Naive thymus-derived CD4-positive, alpha-beta T cell (primary cell): ENCODE data around the gene NINJ2. TPM values are rescaled to one million over a fixed set of nuclear protein-coding genes. Genes with fewer than 3 reads are reported as not detected.
"Not testable (repeated sequence)": the region's sequence is repeated elsewhere in the genome, so short reads cannot be mapped to it uniquely, and the experiment has no call there.

Experiments used
- ATAC-seq: fragments of 150-1000 bp; cut with Tn5 transposase; 2 replicates; pipeline ENCODE4 v1.10.0; 2021; ENCODE audit warnings: mild to moderate bottlenecking, moderate library complexity
- CTCF ChIA-PET: fragments of 350-600 bp; sonication (Branson Sonifier 250); formaldehyde crosslinking; loops from one replicate; lab custom pipeline; 2021; ENCODE audit warnings: antibody characterized with exemption; lab: Charles Lee
- POLR2A ChIA-PET: fragments of 350-600 bp; sonication (Branson Sonifier 250); formaldehyde crosslinking; loops from one replicate; lab custom pipeline; 2021; ENCODE audit warnings: antibody characterized with exemption, inconsistent platforms; lab: Charles Lee
- DNase-seq, 9 donors: peaks; one replicate each; pipeline versions ENCODE4 v3.0.0 to v3.0.0-alpha.2; 2020 to 2022; ENCODE audit warnings: mixed read lengths in 1 of 9
- H3K27ac ChIP-seq: one replicate; pipeline ENCODE4 v1.7.0; 2013; ENCODE audit warnings: mild to moderate bottlenecking, low read depth, low read length, moderate library complexity
- H3K27me3 ChIP-seq, 2 donors: one replicate each; pipeline ENCODE4 v1.7.0; 2013; ENCODE audit warnings: low read length in 2 of 2, mild to moderate bottlenecking in 2 of 2, moderate library complexity in 2 of 2; ENCODE audit not compliant: control insufficient read depth in 2 of 2, insufficient read depth in 2 of 2
- H3K36me3 ChIP-seq, 3 experiments: 1 replicate in 2 of 3; 2 replicates in 1 of 3; pipeline ENCODE4 v1.7.0; 2013; ENCODE audit warnings: low read length in 3 of 3, mild to moderate bottlenecking in 3 of 3, moderate library complexity in 1 of 3; ENCODE audit not compliant: insufficient read depth in 3 of 3, control insufficient read depth in 2 of 3
- H3K4me1 ChIP-seq, 2 donors: one replicate each; pipeline ENCODE4 v1.7.0; 2013; ENCODE audit warnings: low read length in 2 of 2, mild to moderate bottlenecking in 2 of 2, moderate library complexity in 1 of 2; ENCODE audit not compliant: control insufficient read depth in 2 of 2, insufficient read depth in 2 of 2
- H3K4me3 ChIP-seq: 2 replicates; pipeline ENCODE4 v1.7.0; 2013; ENCODE audit warnings: mild to moderate bottlenecking, low read length
- H3K9me3 ChIP-seq, 3 experiments: 1 replicate in 2 of 3; 2 replicates in 1 of 3; pipeline ENCODE4 v1.7.0; 2013; ENCODE audit warnings: low read length in 3 of 3; ENCODE audit not compliant: control insufficient read depth in 2 of 3
- H3K27ac Mint-ChIP-seq, 9 donors: one replicate each; pipeline ENCODE4 v1.8.0; 2020 to 2022; ENCODE audit warnings: mixed read lengths in 9 of 9, mild to moderate bottlenecking in 8 of 9, moderate library complexity in 5 of 9, inconsistent platforms in 2 of 9
- H3K27me3 Mint-ChIP-seq, 5 donors: one replicate each; pipeline ENCODE4 v1.8.0; 2021 to 2022; ENCODE audit warnings: mixed read lengths in 5 of 5, mild to moderate bottlenecking in 1 of 5
- H3K36me3 Mint-ChIP-seq, 5 donors: one replicate each; pipeline ENCODE4 v1.8.0; 2020 to 2022; ENCODE audit warnings: mixed read lengths in 5 of 5, mild to moderate bottlenecking in 3 of 5, inconsistent platforms in 1 of 5
- H3K4me1 Mint-ChIP-seq, 7 donors: one replicate each; pipeline ENCODE4 v1.8.0; 2020 to 2022; ENCODE audit warnings: mixed read lengths in 7 of 7, mild to moderate bottlenecking in 3 of 7, inconsistent platforms in 1 of 7
- H3K4me3 Mint-ChIP-seq, 10 donors: one replicate each; pipeline ENCODE4 v1.8.0; 2020 to 2022; ENCODE audit warnings: mild to moderate bottlenecking in 10 of 10, mixed read lengths in 10 of 10, moderate library complexity in 6 of 10, inconsistent platforms in 2 of 10
- H3K9me3 Mint-ChIP-seq, 11 donors: one replicate each; pipeline ENCODE4 v1.8.0; 2020 to 2022; ENCODE audit warnings: mixed read lengths in 11 of 11, mild to moderate bottlenecking in 4 of 11, inconsistent platforms in 1 of 11, moderate library complexity in 1 of 11
- intact Hi-C, 2 donors: fragments of 100-400 bp; cut with micrococcal nuclease; formaldehyde crosslinking; loops; one replicate each; pipeline ENCODE4 v1.15.1; 2023
- polyA plus RNA-seq, 2 donors: library from polyadenylated mRNA; unstranded; fragments of 300-500 nt; fragmentation: Illumina TruSeq; gene quantifications; one replicate each; pipeline ENCODE4 v1.2.3, GENCODE V29; 2021
- total RNA-seq, 6 experiments: library from RNA in 5 of 6; stranded (reverse) in 5 of 6; gene quantifications; 1 replicate in 5 of 6; 2 replicates in 1 of 6; pipeline ENCODE4 v1.2.3 and lab custom pipeline; 2021 to 2026

Gene NINJ2
- total and polyA plus RNA-seq, 7 experiments from 2014 or later, result 0.84 to 11.2 (median 5.1) TPM

DNA sequence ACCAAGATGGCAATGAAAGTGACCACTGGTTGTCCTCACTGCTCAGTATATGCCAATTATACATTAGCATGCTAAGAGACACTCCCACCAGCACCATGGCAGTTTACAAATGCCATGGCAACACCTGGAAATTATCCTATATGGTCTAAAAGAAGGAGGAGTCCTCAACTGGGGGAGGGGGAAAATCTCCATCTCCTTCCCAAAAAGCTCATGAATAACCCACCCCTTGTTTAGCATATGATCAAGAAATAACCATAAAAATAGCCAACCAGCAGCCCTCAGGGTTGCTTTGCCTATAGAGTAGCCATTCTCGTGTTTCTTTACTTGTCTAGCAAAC lies 34.5 kb downstream of the NINJ2 start:
- H3K4me3 ChIP-seq, DNase-seq, POLR2A ChIA-PET, H3K36me3 ChIP-seq, H3K4me1 ChIP-seq, H3K9me3 Mint-ChIP-seq, CTCF ChIA-PET, H3K27ac ChIP-seq, H3K27me3 ChIP-seq, intact Hi-C loops, H3K4me3 Mint-ChIP-seq, ATAC-seq, H3K27me3 Mint-ChIP-seq, H3K9me3 ChIP-seq: not testable (repeated sequence)
- H3K36me3 Mint-ChIP-seq, result peaks cover 0 to 14% (median 0%) of the 10 kb centered on the region in 5 donors
- H3K4me1 Mint-ChIP-seq, result peaks cover 7 to 52% (median 36%) of the 10 kb centered on the region in 7 donors
- H3K27ac Mint-ChIP-seq, result peak overlapping the region in 1 of 9 donors; percentile 32

DNA sequence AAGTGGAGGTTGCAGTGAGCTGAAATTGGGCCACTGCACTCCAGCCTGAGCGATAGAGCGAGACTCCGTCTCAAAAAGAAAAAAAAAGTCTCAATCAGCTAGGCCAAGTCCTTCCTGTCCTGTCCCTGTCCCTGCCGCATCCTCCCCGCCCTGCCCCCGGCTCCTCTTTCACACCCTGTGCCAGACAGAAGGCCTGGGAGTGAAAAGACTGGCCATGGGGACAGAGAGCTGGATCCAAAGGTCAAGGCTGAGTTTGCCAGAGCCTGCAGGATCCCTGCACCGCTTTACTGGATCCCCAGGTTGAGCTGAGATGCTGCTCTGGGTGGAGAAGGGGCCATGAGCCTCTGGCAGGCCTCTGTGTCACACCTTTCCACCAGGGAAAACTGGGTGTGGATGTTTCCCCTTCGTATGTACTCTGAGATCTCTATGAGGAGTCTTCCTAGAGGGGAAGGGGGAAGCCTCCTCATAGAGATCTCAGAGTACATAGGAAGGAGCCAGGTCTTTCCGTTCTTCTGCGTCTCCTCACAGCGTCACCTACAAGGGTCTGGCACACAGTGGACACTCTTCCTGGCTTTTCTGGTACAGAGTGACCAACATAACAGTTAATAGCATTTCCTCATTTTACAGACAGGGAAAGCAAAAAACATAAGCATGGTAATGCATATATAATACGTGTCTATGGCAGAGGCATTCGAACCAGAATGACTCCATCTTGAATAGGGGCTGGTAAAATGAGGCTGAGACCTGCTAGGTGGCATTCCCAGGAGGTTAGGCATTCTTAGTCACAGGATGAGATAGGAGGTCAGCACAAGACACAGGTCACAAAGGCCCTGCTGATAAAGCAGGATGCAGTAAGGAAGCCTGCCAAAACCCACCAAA lies 35.1 kb downstream of the NINJ2 start:
- Histone ChIP-seq H3K9me3 (no peaks in the 10 kb centered on the region), H3K27ac (no peak overlapping the region), H3K36me3 (no peaks in the 10 kb centered on the region), H3K4me3 (no peak overlapping the region), H3K4me1 (peaks cover 2 to 6% of the 10 kb centered on the region in 2 donors), H3K27me3 (no peaks in the 10 kb centered on the region)
- Mint-ChIP-seq H3K4me3 (no peak overlapping the region), H3K9me3 (no peaks in the 10 kb centered on the region), H3K27me3 (no peaks in the 10 kb centered on the region), H3K4me1 (peaks cover 12 to 57% (median 41%) of the 10 kb centered on the region in 7 donors), H3K36me3 (peaks cover 0 to 13% (median 0%) of the 10 kb centered on the region in 5 donors), H3K27ac (no peak overlapping the region)
- ATAC-seq (no peak), DNase-seq (no peak)
- intact Hi-C loops, result no loop called here
- ChIA-PET POLR2A (interaction anchor here (1.4 kb wide), 1 partner anchor 168 kb away, joined by 3 read pairs; no protein-coding TSS in a partner anchor), CTCF (interaction anchor here (0.5 kb wide), 1 partner anchor 186 kb away, joined by 5 read pairs; no protein-coding TSS in a partner anchor)

DNA sequence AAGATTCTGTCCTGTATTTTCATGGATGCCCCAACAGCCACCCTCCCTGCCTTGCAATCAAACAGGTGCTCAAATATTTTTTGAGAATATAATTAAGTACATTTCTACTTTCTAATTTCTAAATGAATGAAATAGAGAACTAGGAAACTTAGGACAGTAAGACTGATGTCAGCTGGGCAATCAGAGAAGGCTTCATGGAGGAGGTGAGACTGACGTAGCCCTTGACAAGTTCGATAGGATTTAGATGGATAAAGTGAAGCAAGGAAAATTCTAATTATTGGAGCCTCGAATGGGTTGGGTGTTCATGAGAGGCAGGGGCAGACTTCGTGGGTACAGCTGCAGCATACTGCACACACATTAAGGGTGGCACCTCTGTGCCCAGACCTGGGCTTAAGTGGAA lies 36.0 kb downstream of the NINJ2 start:
- H3K4me1 Mint-ChIP-seq, result peaks cover 19 to 63% (median 45%) of the 10 kb centered on the region in 7 donors

GRCh38 chr12:625998-626397 lies 37.2 kb downstream of the NINJ2 start:
- Mint-ChIP-seq H3K4me1 (peaks cover 17 to 59% (median 45%) of the 10 kb centered on the region in 7 donors), H3K27me3 (no peaks in the 10 kb centered on the region), H3K27ac (no peak overlapping the region), H3K36me3 (peaks cover 0 to 9% (median 0%) of the 10 kb centered on the region in 5 donors), H3K4me3 (no peak overlapping the region), H3K9me3 (no peaks in the 10 kb centered on the region)
- ATAC-seq (no peak), DNase-seq (no peak)
- Histone ChIP-seq H3K27me3 (no peaks in the 10 kb centered on the region), H3K4me3 (no peak overlapping the region), H3K9me3 (no peaks in the 10 kb centered on the region), H3K36me3 (no peaks in the 10 kb centered on the region), H3K4me1 (peaks cover 0 to 7% of the 10 kb centered on the region in 2 donors), H3K27ac (no peak overlapping the region)
- ChIA-PET CTCF (interaction anchor here (0.6 kb wide), 1 partner anchor 15 kb away, joined by 6 read pairs; no protein-coding TSS in a partner anchor), POLR2A (no interaction called here)
- intact Hi-C loops, result no loop called here

More for the DNA sequence above, 36.0 kb downstream of the NINJ2 start:
- DNase-seq (no peak), ATAC-seq (no peak)
- intact Hi-C loops, result no loop called here
- H3K36me3 Mint-ChIP-seq, result peaks cover 0 to 15% (median 0%) of the 10 kb centered on the region in 5 donors
- Histone ChIP-seq H3K27me3 (no peaks in the 10 kb centered on the region), H3K9me3 (no peaks in the 10 kb centered on the region), H3K4me3 (no peak overlapping the region), H3K27ac (no peak overlapping the region), H3K36me3 (no peaks in the 10 kb centered on the region), H3K4me1 (peaks cover 6 to 7% of the 10 kb centered on the region in 2 donors)
- no peaks in the 10 kb centered on the region for H3K27me3 Mint-ChIP-seq
- ChIA-PET POLR2A (interaction anchor here (1.4 kb wide), 1 partner anchor 169 kb away, joined by 3 read pairs; no protein-coding TSS in a partner anchor), CTCF (interaction anchor here (0.5 kb wide), 1 partner anchor 187 kb away, joined by 5 read pairs; no protein-coding TSS in a partner anchor)
- peak overlapping the region in 1 of 10 donors; percentile 38 for H3K4me3 Mint-ChIP-seq
- no peaks in the 10 kb centered on the region for H3K9me3 Mint-ChIP-seq
- no peak overlapping the region for H3K27ac Mint-ChIP-seq

GRCh38 chr12:623865-624372 lies 39.3 kb downstream of the NINJ2 start:
- intact Hi-C loops, result no loop called here
- Mint-ChIP-seq H3K9me3 (no peaks in the 10 kb centered on the region), H3K36me3 (peaks cover 0 to 5% (median 0%) of the 10 kb centered on the region in 5 donors), H3K27me3 (no peaks in the 10 kb centered on the region), H3K4me1 (peaks cover 29 to 57% (median 46%) of the 10 kb centered on the region in 7 donors), H3K4me3 (peak overlapping the region in 1 of 10 donors; percentile 24), H3K27ac (peak overlapping the region in 4 of 9 donors; percentile 20 to 84 (median 47))
- Histone ChIP-seq H3K27me3 (no peaks in the 10 kb centered on the region), H3K9me3 (no peaks in the 10 kb centered on the region), H3K27ac (no peak overlapping the region), H3K36me3 (no peaks in the 10 kb centered on the region), H3K4me3 (no peak overlapping the region), H3K4me1 (peaks cover 0 to 15% of the 10 kb centered on the region in 2 donors)
- CTCF ChIA-PET, result interaction anchor here (0.8 kb wide), 1 partner anchor 9 kb away, joined by 3 read pairs; no protein-coding TSS in a partner anchor
- POLR2A ChIA-PET, result interaction anchor here (1.0 kb wide), 1 partner anchor 9 kb away, joined by 3 read pairs; no protein-coding TSS in a partner anchor
- DNase-seq (no peak), ATAC-seq (no peak)

DNA sequence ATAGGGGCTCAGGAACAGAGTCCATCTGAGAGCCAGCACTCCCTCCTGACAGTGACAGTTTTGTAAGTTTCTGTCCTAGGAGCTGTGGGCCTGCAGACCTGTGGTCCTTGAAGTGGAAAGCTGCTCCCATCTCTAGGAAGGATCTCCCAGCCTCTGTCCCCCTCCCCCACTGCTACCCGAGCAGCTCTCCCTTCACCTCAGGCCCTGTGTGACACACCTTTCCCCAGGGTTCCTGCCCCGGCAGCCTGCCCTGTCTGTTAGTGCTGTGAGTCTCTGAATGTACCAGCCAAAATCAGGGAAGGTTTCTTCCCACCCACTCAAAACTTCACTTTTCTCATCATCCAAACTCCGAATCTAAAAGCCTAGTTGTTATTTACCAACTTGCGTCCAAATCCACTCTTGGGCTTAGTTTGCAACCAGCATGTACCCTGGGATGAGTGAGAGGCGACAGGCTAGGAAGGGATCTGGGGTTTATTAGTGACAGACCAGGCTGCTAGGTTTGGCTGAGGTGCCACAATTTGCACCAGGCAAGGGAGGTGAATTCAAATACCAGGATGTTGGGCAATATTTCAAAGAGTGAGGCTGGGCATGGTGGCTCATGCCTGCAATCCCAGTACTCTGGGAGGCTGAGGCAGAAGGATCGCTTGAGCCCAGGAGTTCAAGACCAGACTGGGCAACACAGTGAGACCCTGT lies 39.9 kb downstream of the NINJ2 start:
- Mint-ChIP-seq H3K27me3 (no peaks in the 10 kb centered on the region), H3K4me1 (peaks cover 29 to 55% (median 50%) of the 10 kb centered on the region in 7 donors), H3K4me3 (peak overlapping the region in 6 of 10 donors; percentile 38 to 85 (median 60)), H3K36me3 (peaks cover 0 to 5% (median 0%) of the 10 kb centered on the region in 5 donors), H3K27ac (peak overlapping the region in 8 of 9 donors; percentile 20 to 96 (median 58)), H3K9me3 (no peaks in the 10 kb centered on the region)
- ATAC-seq, result no peak
- Histone ChIP-seq H3K4me3 (no peak overlapping the region), H3K36me3 (no peaks in the 10 kb centered on the region), H3K27me3 (no peaks in the 10 kb centered on the region), H3K4me1 (peaks cover 0 to 20% of the 10 kb centered on the region in 2 donors), H3K27ac (no peak overlapping the region), H3K9me3 (no peaks in the 10 kb centered on the region)
- CTCF ChIA-PET, result interaction anchor here (0.5 to 1.5 kb wide), 2 partner anchors 13 to 191 kb away, joined by 3 to 6 read pairs; no protein-coding TSS in a partner anchor
- intact Hi-C loops, result no loop called here
- POLR2A ChIA-PET, result interaction anchor here (1.0 kb wide), 1 partner anchor 8 kb away, joined by 3 read pairs; no protein-coding TSS in a partner anchor
- DNase-seq, result no peak
